ENCODE data around the gene TSHZ2. TPM values are rescaled to one million over a fixed set of nuclear protein-coding genes. Genes with fewer than 3 reads are reported as not detected.

TSHZ2 gene
- total and polyA plus RNA-seq, 11 donors: 1.8 to 12.1 (median 3.7) TPM

GRCh38 chr20:53255102-53255710 is 283.0 kb downstream of the TSHZ2 start:
- Histone ChIP-seq H3K27me3 (no peaks in the 10 kb centered on the region), H3K9me3 (no peaks in the 10 kb centered on the region), H3K4me3 (no peak overlapping the region), H3K4me1 (no peaks in the 10 kb centered on the region), H3K36me3 (no peaks in the 10 kb centered on the region), H3K27ac (no peak overlapping the region)
- intact Hi-C loops (cut with DNase I): no loop called here
- WGBS, 4 donors: 95 to 98% (median 97%) methylated on average over 16 to 18 of the region's 18 CpGs
- no peak for TF ChIP-seq POLR2A (IDR thresholded peaks at IDR 0.05)
- TF ChIP-seq CTCF (IDR thresholded peaks at IDR 0.05): no peak
- no peak for ATAC-seq
- peak in 1 of 5 donors; percentile 53 for DNase-seq

GRCh38 chr20:53258741-53259140 is 286.6 kb downstream of the TSHZ2 start:
- Histone ChIP-seq H3K36me3 (no peaks in the 10 kb centered on the region), H3K9me3 (no peaks in the 10 kb centered on the region), H3K27ac (no peak overlapping the region), H3K4me3 (no peak overlapping the region), H3K4me1 (peaks cover 0 to 9% (median 0%) of the 10 kb centered on the region in 12 donors), H3K27me3 (no peaks in the 10 kb centered on the region)
- ATAC-seq (no peak), DNase-seq (no peak)
- intact Hi-C loops (cut with DNase I): no loop called here
- TF ChIP-seq POLR2A (IDR thresholded peaks at IDR 0.05) (no peak), CTCF (IDR thresholded peaks at IDR 0.05) (no peak)
- WGBS, 4 donors: 90 to 96% (median 92%) methylated on average over 6 of the region's 6 CpGs

- TF ChIP-seq POLR2A (IDR thresholded peaks at IDR 0.05): no peak
- TF ChIP-seq CTCF (IDR thresholded peaks at IDR 0.05): no peak
- no peaks in the 10 kb centered on the region for H3K9me3 ChIP-seq
- no peak overlapping the region for H3K27ac ChIP-seq
- WGBS, 4 donors: 80 to 88% (median 85%) methylated on average over 3 of the region's 3 CpGs
- H3K4me1 ChIP-seq: peaks cover 0 to 9% (median 0%) of the 10 kb centered on the region in 12 donors
- H3K27me3 ChIP-seq: no peaks in the 10 kb centered on the region
- intact Hi-C loops (cut with DNase I): no loop called here
- H3K4me3 ChIP-seq: no peak overlapping the region
- ATAC-seq (no peak), DNase-seq (no peak)
- no peaks in the 10 kb centered on the region for H3K36me3 ChIP-seq
Measured at GRCh38 chr20:53260168-53260567, 288.0 kb downstream of the TSHZ2 start.

- TF ChIP-seq CTCF (IDR thresholded peaks at IDR 0.05): no peak
- TF ChIP-seq POLR2A (IDR thresholded peaks at IDR 0.05): no peak
- Histone ChIP-seq H3K36me3 (no peaks in the 10 kb centered on the region), H3K9me3 (no peaks in the 10 kb centered on the region), H3K27ac (no peak overlapping the region), H3K4me1 (peaks cover 0 to 9% (median 0%) of the 10 kb centered on the region in 12 donors), H3K27me3 (no peaks in the 10 kb centered on the region), H3K4me3 (no peak overlapping the region)
- intact Hi-C loops (cut with DNase I): no loop called here
- DNase-seq (no peak), ATAC-seq (no peak)
- WGBS, 4 donors: 86 to 87% (median 87%) methylated on average over 2 of the region's 2 CpGs
Measured at GRCh38 chr20:53260591-53260990, 288.4 kb downstream of the TSHZ2 start.

All from heart left ventricle (tissue), 16 donors.